ENCODE data around the gene MSANTD2. TPM values are rescaled to one million over a fixed set of nuclear protein-coding genes. Genes with fewer than 3 reads are reported as not detected.
A peak's percentile ranks its signal among the peaks of the same experiment; 100 is the strongest.

Gene MSANTD2
- polyA plus RNA-seq, 1 of the 3 experiments (the other 2 are of a cell fraction) = 6.4 TPM

GRCh38 chr11:124746621-124747243, 53.5 kb downstream of the MSANTD2 start:
- Histone ChIP-seq H3K9ac (no peak overlapping the region), H3K27ac (ENCODE audit: low read depth in 2 of 2, low read length in 1 of 2) (no peak overlapping the region), H3F3A (replicated peaks; ENCODE audit: insufficient read depth) (peaks cover 3% of the 10 kb centered on the region), H4K20me1 (ENCODE audit: insufficient read depth) (no peaks in the 10 kb centered on the region), H3K27me3 (ENCODE audit: insufficient read depth) (no peaks in the 10 kb centered on the region), H3K36me3 (replicated peaks in 1 of 2; ENCODE audit: control insufficient read depth in 1 of 2, insufficient read depth in 2 of 2, low read length in 1 of 2) (no peaks in the 10 kb centered on the region), H3K4me2 (no peak overlapping the region), H3K79me2 (ENCODE audit: insufficient read depth) (no peaks in the 10 kb centered on the region), H3K9me2 (no peaks in the 10 kb centered on the region), H2AFZ (ENCODE audit: low read depth) (no peak overlapping the region), H3K4me1 (ENCODE audit: control insufficient read depth in 1 of 2, insufficient read depth in 2 of 2, low read depth in 1 of 2, low read length in 1 of 2) (no peaks in the 10 kb centered on the region), H3K9me3 (no peaks in the 10 kb centered on the region), H3K4me3 (ENCODE audit: low read depth in 2 of 2, low read length in 1 of 2) (peak overlapping the region in 1 of 2 experiments; percentile 3; a peak in 1 of 4 replicates)
- no peak for TF ChIP-seq MEF2A (IDR thresholded peaks at IDR 0.05; ENCODE audit: borderline replicate concordance, low read depth)
- TF ChIP-seq USF2 (IDR thresholded peaks at IDR 0.05; ENCODE audit: borderline replicate concordance, low read depth, low read length) = no peak
- no peak for TF ChIP-seq NFIC (IDR thresholded peaks at IDR 0.05; ENCODE audit: borderline replicate concordance)
- TF ChIP-seq CTCF (IDR thresholded peaks at IDR 0.05) = no peak
- TF ChIP-seq FOXM1 (IDR thresholded peaks at IDR 0.05; ENCODE audit: low read depth) = no peak
- no peak for TF ChIP-seq SMC3 (IDR thresholded peaks at IDR 0.05; ENCODE audit: low read depth, low read length)
- no peak for TF ChIP-seq PBX3 (IDR thresholded peaks at IDR 0.05)
- no peak for TF ChIP-seq EZH2phosphoT487 (IDR thresholded peaks at IDR 0.05; ENCODE audit: borderline replicate concordance, low read depth)
- no peak for TF ChIP-seq RAD21 (IDR thresholded peaks at IDR 0.05; ENCODE audit: low read length)
- TF ChIP-seq RXRA (IDR thresholded peaks at IDR 0.05; ENCODE audit: borderline replicate concordance, low read depth) = no peak
- no peak for TF ChIP-seq NRF1 (IDR thresholded peaks at IDR 0.05; ENCODE audit: low read depth, low read length)
- no peak for TF ChIP-seq GATA2 (CRISPR knock-in tag; IDR thresholded peaks at IDR 0.05)
- no peak for TF ChIP-seq ELF1 (IDR thresholded peaks at IDR 0.05)
- no peak for TF ChIP-seq ZBTB33 (IDR thresholded peaks at IDR 0.05; ENCODE audit: borderline replicate concordance, low read depth)
- no peak for TF ChIP-seq GABPA (IDR thresholded peaks at IDR 0.05; ENCODE audit: low read depth)
- TF ChIP-seq MAX (IDR thresholded peaks at IDR 0.05; ENCODE audit: low read depth) = no peak
- TF ChIP-seq RCOR1 (IDR thresholded peaks at IDR 0.05; ENCODE audit: low read length) = no peak
- TF ChIP-seq JUND (IDR thresholded peaks at IDR 0.05) = no peak
- 74% methylated on average over 37 of the region's 37 CpGs for WGBS (ENCODE audit: low lambda C conversion rate)
- ChIA-PET CTCF (interaction anchor here (0.9 to 4.8 kb wide), 10 partner anchors 10 to 103 kb away, joined by 3 to 28 read pairs (median 4); partner anchors contain the start of genes ESAM and MSANTD2), POLR2A (no interaction called here)
- peak; percentile 74 for DNase-seq

Data from SK-N-SH (cell line).